Measurements from ENCODE around the gene TRIP6. TPM values are rescaled to one million over a fixed set of nuclear protein-coding genes. Genes with fewer than 3 reads are reported as not detected.

TRIP6 gene
- total RNA-seq, 1 experiment from 2014 or later: 173 TPM

GRCh38 chr7:100863406-100863950, 3.7 kb upstream of the TRIP6 start:
- H3K36me3 ChIP-seq: peaks cover 4% of the 10 kb centered on the region
- H3K4me3 ChIP-seq: no peak overlapping the region
- H3K9me3 ChIP-seq: no peaks in the 10 kb centered on the region
- no peak for DNase-seq
- H3K27me3 ChIP-seq: no peaks in the 10 kb centered on the region

- Histone ChIP-seq H3K27me3 (no peaks in the 10 kb centered on the region), H3K4me3 (no peak overlapping the region), H3K36me3 (peaks cover 9% of the 10 kb centered on the region), H3K9me3 (no peaks in the 10 kb centered on the region)
- no peak for DNase-seq
These were observed 2.8 kb upstream of the TRIP6 start for GRCh38 chr7:100864263-100864845.

- Histone ChIP-seq H3K27me3 (no peaks in the 10 kb centered on the region), H3K9me3 (no peaks in the 10 kb centered on the region), H3K4me3 (no peak overlapping the region), H3K36me3 (peaks cover 9% of the 10 kb centered on the region)
- DNase-seq: peak; percentile 23
These were observed 1.7 kb upstream of the TRIP6 start for GRCh38 chr7:100865372-100865911.

- DNase-seq: peak; percentile 89
- peak overlapping the region; percentile 75 for H3K4me3 ChIP-seq
- H3K9me3 ChIP-seq: no peaks in the 10 kb centered on the region
- peaks cover 10% of the 10 kb centered on the region for H3K36me3 ChIP-seq
- H3K27me3 ChIP-seq: no peaks in the 10 kb centered on the region
These were observed 1.1 kb upstream of the TRIP6 start for GRCh38 chr7:100865938-100866728.

- Histone ChIP-seq H3K9me3 (no peaks in the 10 kb centered on the region), H3K27me3 (no peaks in the 10 kb centered on the region), H3K36me3 (peaks cover 12% of the 10 kb centered on the region), H3K4me3 (peak overlapping the region; percentile 75)
- DNase-seq: no peak
These were observed 503 bp upstream of the TRIP6 start for GRCh38 chr7:100866729-100867039.

- Histone ChIP-seq H3K9me3 (no peaks in the 10 kb centered on the region), H3K27me3 (no peaks in the 10 kb centered on the region), H3K4me3 (peak overlapping the region; percentile 75), H3K36me3 (peaks cover 15% of the 10 kb centered on the region)
- DNase-seq: no peak
These were observed 744 bp downstream of the TRIP6 start for GRCh38 chr7:100867776-100868485.

GRCh38 chr7:100873599-100874299, 6.6 kb downstream of the TRIP6 start:
- Histone ChIP-seq H3K4me3 (peak overlapping the region; percentile 83), H3K27me3 (no peaks in the 10 kb centered on the region), H3K36me3 (peaks cover 34% of the 10 kb centered on the region), H3K9me3 (no peaks in the 10 kb centered on the region)
- DNase-seq: no peak

- H3K36me3 ChIP-seq: peaks cover 36% of the 10 kb centered on the region
These were observed 7.1 kb downstream of the TRIP6 start for GRCh38 chr7:100874300-100874576.

GRCh38 chr7:100874577-100875355, 7.6 kb downstream of the TRIP6 start, which contains the start of gene SRRT:
TSS of gene SRRT (plus strand) at chr7:100875103. CDS start at chr7:100875591, 488 bp downstream.
- Histone ChIP-seq H3K27me3 (no peaks in the 10 kb centered on the region), H3K36me3 (peaks cover 38% of the 10 kb centered on the region), H3K4me3 (peak within 1 kb of the TSS; percentile 83), H3K9me3 (no peaks in the 10 kb centered on the region)
- peak; percentile 93 for DNase-seq

More at GRCh38 chr7:100874300-100874576, 7.1 kb downstream of the TRIP6 start:
- DNase-seq: no peak
- Histone ChIP-seq H3K27me3 (no peaks in the 10 kb centered on the region), H3K9me3 (no peaks in the 10 kb centered on the region), H3K4me3 (peak overlapping the region; percentile 83)

GRCh38 chr7:100875356-100875751, 8.2 kb downstream of the TRIP6 start:
- H3K36me3 ChIP-seq: peaks cover 38% of the 10 kb centered on the region

GRCh38 chr7:100878013-100878412, 10.8 kb downstream of the TRIP6 start:
- Histone ChIP-seq H3K9me3 (no peaks in the 10 kb centered on the region), H3K36me3 (peaks cover 47% of the 10 kb centered on the region), H3K27me3 (no peaks in the 10 kb centered on the region), H3K4me3 (no peak overlapping the region)
- DNase-seq: no peak

More at GRCh38 chr7:100875356-100875751, 8.2 kb downstream of the TRIP6 start:
- Histone ChIP-seq H3K9me3 (no peaks in the 10 kb centered on the region), H3K27me3 (no peaks in the 10 kb centered on the region), H3K4me3 (peak overlapping the region; percentile 83)
- no peak for DNase-seq

- DNase-seq: no peak
- no peak overlapping the region for H3K4me3 ChIP-seq
- H3K27me3 ChIP-seq: no peaks in the 10 kb centered on the region
- H3K36me3 ChIP-seq: peaks cover 50% of the 10 kb centered on the region
- H3K9me3 ChIP-seq: no peaks in the 10 kb centered on the region
These were observed 11.5 kb downstream of the TRIP6 start for GRCh38 chr7:100878685-100879084.

GRCh38 chr7:100879685-100880261, 12.6 kb downstream of the TRIP6 start:
- no peak for DNase-seq
- Histone ChIP-seq H3K4me3 (no peak overlapping the region), H3K9me3 (no peaks in the 10 kb centered on the region), H3K27me3 (no peaks in the 10 kb centered on the region), H3K36me3 (peaks cover 51% of the 10 kb centered on the region)

- H3K4me3 ChIP-seq: no peak overlapping the region
- H3K27me3 ChIP-seq: no peaks in the 10 kb centered on the region
- no peak for DNase-seq
- peaks cover 49% of the 10 kb centered on the region for H3K36me3 ChIP-seq
- no peaks in the 10 kb centered on the region for H3K9me3 ChIP-seq
These were observed 13.5 kb downstream of the TRIP6 start for GRCh38 chr7:100880645-100881044.

GRCh38 chr7:100881136-100881535, 13.9 kb downstream of the TRIP6 start:
- Histone ChIP-seq H3K27me3 (no peaks in the 10 kb centered on the region), H3K9me3 (no peaks in the 10 kb centered on the region), H3K36me3 (peaks cover 47% of the 10 kb centered on the region), H3K4me3 (no peak overlapping the region)
- DNase-seq: no peak

- no peaks in the 10 kb centered on the region for H3K27me3 ChIP-seq
- no peak for DNase-seq
- peaks cover 51% of the 10 kb centered on the region for H3K36me3 ChIP-seq
- no peak overlapping the region for H3K4me3 ChIP-seq
- H3K9me3 ChIP-seq: no peaks in the 10 kb centered on the region
These were observed 15.0 kb downstream of the TRIP6 start for GRCh38 chr7:100882201-100882600.
